Measurements from ENCODE around the gene KRT78.

KRT78 gene

GRCh38 chr12:52794479-52795331 lies 54.1 kb downstream of the KRT78 start:
- DNase-seq: peak; percentile 65

GRCh38 chr12:52792185-52793029 lies 56.4 kb downstream of the KRT78 start:
- no peak for DNase-seq

- no peak for DNase-seq
Measured at GRCh38 chr12:52791271-52792184, 57.3 kb downstream of the KRT78 start.

GRCh38 chr12:52790427-52791270 lies 58.1 kb downstream of the KRT78 start:
- no peak for DNase-seq

- no peak for DNase-seq
Measured at GRCh38 chr12:52789637-52790426, 59.0 kb downstream of the KRT78 start.

GRCh38 chr12:52788876-52789636 lies 59.7 kb downstream of the KRT78 start:
- no peak for DNase-seq

GRCh38 chr12:52788192-52788875 lies 60.5 kb downstream of the KRT78 start:
- no peak for DNase-seq

Data from EL (cell line).